G401 (cell line): ENCODE measurements around the gene MAP4K4. TPM values are rescaled to one million over a fixed set of nuclear protein-coding genes. Genes with fewer than 3 reads are reported as not detected.

Source experiments
- DNase-seq: peaks from one replicate; pipeline ENCODE4 v3.0.0-alpha.2; 2015; ENCODE audit warnings: low spot score
- in situ Hi-C: cut with HindIII; loops from 2 replicates; pipeline ENCODE4 v1.10.0; 2016; ENCODE audit warnings: low sequenced_read_pairs, mixed read lengths
- total RNA-seq: library from RNA; depleted of rRNA; stranded (reverse); fragments of >200 nt; shearing (Covaris generic); gene quantifications from 2 replicates; pipeline ENCODE4 v1.2.3, GENCODE V29; 2014

MAP4K4 gene
- total RNA-seq, 1 experiment from 2014 or later = 70.8 TPM

GRCh38 chr2:101801496-101801895 lies 104.0 kb downstream of the MAP4K4 start:
- no peak for DNase-seq
- in situ Hi-C loops = no loop called here

GRCh38 chr2:101802329-101802728 lies 104.8 kb downstream of the MAP4K4 start:
- in situ Hi-C loops = no loop called here
- DNase-seq = no peak

GRCh38 chr2:101803128-101803527 lies 105.6 kb downstream of the MAP4K4 start:
- in situ Hi-C loops = no loop called here
- DNase-seq = no peak

- in situ Hi-C loops = no loop called here
- DNase-seq = no peak
These were observed 106.6 kb downstream of the MAP4K4 start for GRCh38 chr2:101803945-101804696.

DNA sequence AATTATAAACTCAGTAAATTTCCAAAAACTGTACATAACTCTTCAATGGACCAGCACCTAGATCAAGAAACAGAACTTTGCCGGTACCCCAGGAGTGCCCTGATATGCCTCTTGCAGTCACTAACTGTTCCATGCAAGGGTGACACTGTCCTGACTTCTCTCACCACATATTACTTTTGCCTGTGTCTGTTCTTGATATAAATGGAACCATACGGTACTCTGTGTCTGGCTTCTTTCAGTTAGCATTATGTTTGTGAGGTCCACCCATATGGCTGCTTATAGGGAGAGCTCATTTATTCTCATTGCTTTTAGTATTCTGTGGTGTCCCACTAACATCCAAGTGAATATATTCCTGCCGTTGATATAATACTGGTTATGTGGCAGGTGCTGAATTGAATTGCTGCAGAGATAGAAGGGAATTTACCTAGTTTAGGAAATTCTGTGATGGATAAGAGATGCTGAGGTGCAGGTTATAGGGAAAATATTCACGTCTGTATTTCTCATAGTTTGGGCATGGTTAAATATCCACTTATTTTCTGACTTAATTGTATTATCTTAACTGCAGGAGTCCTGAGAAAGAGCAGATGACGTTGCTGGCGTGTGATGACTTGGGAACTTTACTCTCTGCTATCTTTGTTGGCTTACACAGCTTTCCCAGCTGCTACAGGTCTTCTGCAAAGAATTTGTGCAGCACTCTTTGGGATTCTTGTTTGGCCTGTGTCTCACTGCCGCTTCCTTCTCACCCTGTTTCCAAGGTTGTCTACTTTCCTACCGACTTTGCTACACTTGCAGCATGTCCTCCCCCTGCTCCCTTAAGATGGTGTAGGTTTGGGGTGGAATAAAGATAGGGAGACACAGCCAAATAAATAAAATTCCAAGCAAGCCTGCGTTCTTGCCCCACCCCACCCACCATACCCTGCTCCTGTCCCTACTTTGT lies 107.9 kb downstream of the MAP4K4 start:
- in situ Hi-C loops = no loop called here
- DNase-seq = no peak

GRCh38 chr2:101806123-101806522 lies 108.6 kb downstream of the MAP4K4 start:
- in situ Hi-C loops = no loop called here
- DNase-seq = no peak

DNA sequence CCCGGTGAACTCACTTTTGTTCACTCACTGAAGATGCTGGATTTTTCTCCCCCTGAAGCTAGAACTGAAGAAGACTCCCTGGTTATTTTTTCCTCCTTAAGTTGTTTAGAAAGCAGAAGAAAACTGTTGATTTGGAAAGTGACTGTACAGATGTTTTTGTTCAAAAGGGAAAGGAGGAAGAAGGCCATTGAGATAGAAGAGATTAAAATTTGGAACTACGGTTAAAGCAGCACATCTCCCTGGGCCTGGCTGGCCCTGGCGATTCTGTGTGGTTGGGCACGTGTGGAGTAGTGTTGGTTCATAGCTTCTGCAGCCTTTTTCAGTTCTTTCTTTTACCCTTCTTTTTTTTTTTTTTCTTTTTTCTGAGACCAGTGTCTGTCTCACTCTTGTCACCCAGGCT lies 109.2 kb downstream of the MAP4K4 start:
- in situ Hi-C loops = no loop called here
- no peak for DNase-seq

GRCh38 chr2:101807242-101807641 lies 109.7 kb downstream of the MAP4K4 start:
- in situ Hi-C loops = no loop called here
- DNase-seq = no peak

GRCh38 chr2:101808006-101808562 lies 110.6 kb downstream of the MAP4K4 start:
- in situ Hi-C loops = no loop called here
- no peak for DNase-seq

GRCh38 chr2:101809698-101810097 lies 112.2 kb downstream of the MAP4K4 start:
- DNase-seq = no peak
- in situ Hi-C loops = no loop called here

GRCh38 chr2:101811226-101812015 lies 113.9 kb downstream of the MAP4K4 start:
- DNase-seq = peak; percentile 93
- in situ Hi-C loops = no loop called here

GRCh38 chr2:101812226-101812625 lies 114.7 kb downstream of the MAP4K4 start:
- DNase-seq = no peak
- in situ Hi-C loops = no loop called here

DNA sequence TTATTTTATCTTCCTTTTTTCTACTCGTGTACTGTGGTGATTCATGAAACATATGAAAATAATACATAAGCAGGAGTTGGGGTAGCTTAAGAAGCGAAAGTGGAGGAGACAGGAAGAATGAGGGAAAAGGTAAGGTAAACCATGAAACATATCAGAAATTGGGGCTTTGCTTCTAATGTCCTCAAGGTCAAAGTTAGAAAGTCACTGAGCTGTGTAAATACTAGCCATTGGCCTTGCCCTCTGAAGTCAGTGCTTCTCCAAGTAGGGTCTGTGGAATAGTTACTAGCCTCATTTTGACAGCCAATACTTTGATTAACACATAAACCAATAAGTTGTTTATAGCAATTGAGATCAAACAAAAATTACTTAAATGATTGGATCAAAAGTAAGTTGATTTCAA lies 117.2 kb downstream of the MAP4K4 start:
- no peak for DNase-seq
- in situ Hi-C loops = no loop called here

- no peak for DNase-seq
- in situ Hi-C loops = no loop called here
These were observed 117.6 kb downstream of the MAP4K4 start for GRCh38 chr2:101815154-101815553.

DNA sequence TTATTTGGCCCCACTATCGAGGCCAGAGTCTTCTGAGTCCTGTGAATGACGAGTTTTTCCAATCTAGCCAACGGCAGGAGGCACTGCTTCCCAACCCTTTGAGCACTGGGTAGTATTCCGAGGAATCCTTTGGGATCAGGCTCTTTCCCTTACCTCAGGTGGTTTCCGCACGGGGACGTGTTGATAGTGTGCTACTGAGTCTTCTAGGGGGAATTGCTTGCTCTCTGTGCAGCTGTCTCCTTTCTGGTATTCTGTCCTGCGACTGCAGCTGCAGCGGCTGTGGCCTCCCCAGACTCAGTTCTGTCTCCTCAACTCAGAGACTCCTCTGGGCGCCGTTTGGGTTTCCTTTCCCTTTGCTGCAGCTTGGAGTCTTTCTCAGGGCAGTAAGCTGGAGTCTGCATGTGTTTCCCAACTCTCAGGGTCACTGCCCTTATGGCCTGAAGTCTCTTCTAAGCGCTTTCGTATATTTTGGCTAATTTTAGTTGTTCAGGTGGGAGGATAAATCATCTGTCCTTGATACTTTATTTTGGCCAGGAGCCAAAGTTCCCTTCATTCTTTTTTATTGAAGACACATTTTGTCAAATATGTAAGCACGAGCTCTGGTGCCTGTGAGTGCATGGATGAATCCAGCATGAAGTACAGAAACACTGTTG lies 118.4 kb downstream of the MAP4K4 start:
- DNase-seq = no peak
- in situ Hi-C loops = no loop called here

GRCh38 chr2:101816598-101816997 lies 119.1 kb downstream of the MAP4K4 start:
- in situ Hi-C loops = no loop called here

GRCh38 chr2:101817481-101817880 lies 120.0 kb downstream of the MAP4K4 start:
- no peak for DNase-seq
- in situ Hi-C loops = no loop called here

More at GRCh38 chr2:101816598-101816997, 119.1 kb downstream of the MAP4K4 start:
- DNase-seq = no peak

DNA sequence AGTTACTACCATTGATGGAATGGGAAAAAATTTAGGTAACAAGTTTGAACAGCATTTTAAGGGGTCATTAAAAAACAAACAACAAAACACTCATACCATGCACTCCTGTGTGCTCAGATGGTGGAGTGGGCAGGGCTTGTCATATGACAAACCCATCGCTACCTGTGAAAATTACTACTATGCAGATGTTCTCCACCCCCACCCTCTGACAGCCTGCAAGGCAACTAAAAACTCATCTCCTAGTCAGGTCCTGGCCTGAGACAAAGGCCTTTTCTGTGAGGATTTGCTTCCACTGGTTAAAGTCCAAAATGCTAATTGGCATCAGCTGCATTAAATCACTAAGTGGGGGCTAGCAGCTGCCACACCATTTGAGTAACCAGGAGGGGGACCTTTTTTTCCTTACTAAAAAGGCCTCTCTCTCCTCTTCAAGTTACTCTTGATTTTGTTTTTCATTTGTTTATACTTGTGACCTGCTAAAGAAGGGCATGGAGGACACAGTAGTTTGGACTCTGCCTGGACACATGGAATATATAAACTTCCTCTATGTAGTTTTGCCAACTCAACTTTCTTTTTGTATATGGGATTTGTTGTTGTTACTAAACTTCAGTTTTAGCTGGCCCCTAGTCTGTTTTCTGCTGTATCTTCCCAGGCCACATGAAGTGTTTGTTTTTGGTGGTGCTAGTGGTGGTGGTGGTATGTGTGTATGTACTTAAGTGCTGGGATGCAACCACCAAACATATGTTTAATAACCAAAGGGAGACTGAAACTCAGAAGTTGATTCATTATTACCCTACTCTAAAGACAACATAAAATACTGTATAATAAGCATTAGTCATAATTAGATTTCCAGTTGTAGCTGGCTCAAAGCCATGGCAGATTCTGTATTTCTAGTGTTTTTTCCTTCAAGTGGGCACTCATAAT lies 121.3 kb downstream of the MAP4K4 start:
- in situ Hi-C loops = no loop called here
- DNase-seq = peak; percentile 44
